ENCODE measurements around the gene COX5A.
A peak's percentile ranks its signal among the peaks of the same experiment; 100 is the strongest.

Gene COX5A

DNA sequence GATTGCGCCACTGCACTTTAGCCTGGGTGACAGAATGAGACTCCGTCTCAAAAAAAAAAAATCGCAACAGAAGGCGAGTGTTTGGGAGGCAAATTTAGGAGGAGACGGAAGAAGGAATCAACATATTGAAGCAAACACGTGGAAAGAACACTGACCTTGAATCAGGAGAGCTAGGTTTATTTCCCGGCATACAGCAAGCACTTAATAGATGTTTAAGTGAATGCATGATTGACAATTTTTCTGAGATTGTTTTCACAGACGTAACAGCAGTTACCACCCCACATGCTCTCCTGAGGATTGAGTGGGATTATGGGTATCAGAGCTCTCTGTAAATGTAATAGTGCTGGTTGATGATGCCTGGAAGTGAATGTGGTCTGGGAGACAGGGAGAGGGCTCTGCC lies 24.3 kb upstream of the COX5A start:
- TF ChIP-seq POLR2AphosphoS5 (IDR thresholded peaks at IDR 0.05; ENCODE audit: low read depth, low read length) (no peak), TAF1 (IDR thresholded peaks at IDR 0.05; ENCODE audit: borderline replicate concordance, insufficient read depth, low read length) (no peak), FOXP2 (optimal IDR thresholded peaks at IDR 0.05; ENCODE audit: borderline replicate concordance, extremely low read depth, extremely low read length, insufficient read depth) (no peak), SIN3A (IDR thresholded peaks at IDR 0.05; ENCODE audit: borderline replicate concordance, insufficient read depth, low read length) (no peak)
- TF ChIP-seq, protein P1, sequence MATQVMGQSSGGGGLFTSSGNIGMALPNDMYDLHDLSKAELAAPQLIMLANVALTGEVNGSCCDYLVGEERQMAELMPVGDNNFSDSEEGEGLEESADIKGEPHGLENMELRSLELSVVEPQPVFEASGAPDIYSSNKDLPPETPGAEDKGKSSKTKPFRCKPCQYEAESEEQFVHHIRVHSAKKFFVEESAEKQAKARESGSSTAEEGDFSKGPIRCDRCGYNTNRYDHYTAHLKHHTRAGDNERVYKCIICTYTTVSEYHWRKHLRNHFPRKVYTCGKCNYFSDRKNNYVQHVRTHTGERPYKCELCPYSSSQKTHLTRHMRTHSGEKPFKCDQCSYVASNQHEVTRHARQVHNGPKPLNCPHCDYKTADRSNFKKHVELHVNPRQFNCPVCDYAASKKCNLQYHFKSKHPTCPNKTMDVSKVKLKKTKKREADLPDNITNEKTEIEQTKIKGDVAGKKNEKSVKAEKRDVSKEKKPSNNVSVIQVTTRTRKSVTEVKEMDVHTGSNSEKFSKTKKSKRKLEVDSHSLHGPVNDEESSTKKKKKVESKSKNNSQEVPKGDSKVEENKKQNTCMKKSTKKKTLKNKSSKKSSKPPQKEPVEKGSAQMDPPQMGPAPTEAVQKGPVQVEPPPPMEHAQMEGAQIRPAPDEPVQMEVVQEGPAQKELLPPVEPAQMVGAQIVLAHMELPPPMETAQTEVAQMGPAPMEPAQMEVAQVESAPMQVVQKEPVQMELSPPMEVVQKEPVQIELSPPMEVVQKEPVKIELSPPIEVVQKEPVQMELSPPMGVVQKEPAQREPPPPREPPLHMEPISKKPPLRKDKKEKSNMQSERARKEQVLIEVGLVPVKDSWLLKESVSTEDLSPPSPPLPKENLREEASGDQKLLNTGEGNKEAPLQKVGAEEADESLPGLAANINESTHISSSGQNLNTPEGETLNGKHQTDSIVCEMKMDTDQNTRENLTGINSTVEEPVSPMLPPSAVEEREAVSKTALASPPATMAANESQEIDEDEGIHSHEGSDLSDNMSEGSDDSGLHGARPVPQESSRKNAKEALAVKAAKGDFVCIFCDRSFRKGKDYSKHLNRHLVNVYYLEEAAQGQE (IDR thresholded peaks at IDR 0.05; ENCODE audit: insufficient read depth in 1 of 2, low read depth in 2 of 2, low read length in 2 of 2): no peak

DNA sequence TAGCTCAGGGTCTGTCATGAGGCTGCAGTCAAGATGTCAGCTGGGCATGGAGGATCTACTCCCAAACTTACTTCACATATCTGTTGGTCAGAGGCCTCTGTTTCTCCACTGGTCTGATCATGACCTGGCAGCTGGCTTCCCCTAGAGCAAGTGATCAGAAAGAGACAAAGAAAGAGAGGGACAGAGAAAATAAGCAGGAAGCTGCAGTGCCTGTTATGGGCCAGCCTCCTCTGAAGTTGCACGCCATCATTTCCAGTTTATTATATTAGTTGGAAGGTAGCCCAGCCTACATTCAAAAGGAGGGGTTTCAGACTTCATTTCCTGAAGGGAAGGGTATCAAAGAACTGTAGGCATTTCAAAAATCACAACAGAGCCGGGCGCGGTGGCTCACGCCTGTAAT lies 23.7 kb upstream of the COX5A start:
- TF ChIP-seq, protein P1 (IDR thresholded peaks at IDR 0.05; ENCODE audit: insufficient read depth in 1 of 2, low read depth in 2 of 2, low read length in 2 of 2): peak in 1 of 2 experiments; percentile 63; a peak in 2 of 4 replicates
- TF ChIP-seq POLR2AphosphoS5 (IDR thresholded peaks at IDR 0.05; ENCODE audit: low read depth, low read length): 0 out of 2 replicates have a peak, but pooled peaks have one; percentile 29
- no peak for TF ChIP-seq TAF1 (IDR thresholded peaks at IDR 0.05; ENCODE audit: borderline replicate concordance, insufficient read depth, low read length)
- TF ChIP-seq SIN3A (IDR thresholded peaks at IDR 0.05; ENCODE audit: borderline replicate concordance, insufficient read depth, low read length): 0 out of 2 replicates have a peak, but pooled peaks have one; percentile 36
- no peak for TF ChIP-seq FOXP2 (optimal IDR thresholded peaks at IDR 0.05; ENCODE audit: borderline replicate concordance, extremely low read depth, extremely low read length, insufficient read depth)

DNA sequence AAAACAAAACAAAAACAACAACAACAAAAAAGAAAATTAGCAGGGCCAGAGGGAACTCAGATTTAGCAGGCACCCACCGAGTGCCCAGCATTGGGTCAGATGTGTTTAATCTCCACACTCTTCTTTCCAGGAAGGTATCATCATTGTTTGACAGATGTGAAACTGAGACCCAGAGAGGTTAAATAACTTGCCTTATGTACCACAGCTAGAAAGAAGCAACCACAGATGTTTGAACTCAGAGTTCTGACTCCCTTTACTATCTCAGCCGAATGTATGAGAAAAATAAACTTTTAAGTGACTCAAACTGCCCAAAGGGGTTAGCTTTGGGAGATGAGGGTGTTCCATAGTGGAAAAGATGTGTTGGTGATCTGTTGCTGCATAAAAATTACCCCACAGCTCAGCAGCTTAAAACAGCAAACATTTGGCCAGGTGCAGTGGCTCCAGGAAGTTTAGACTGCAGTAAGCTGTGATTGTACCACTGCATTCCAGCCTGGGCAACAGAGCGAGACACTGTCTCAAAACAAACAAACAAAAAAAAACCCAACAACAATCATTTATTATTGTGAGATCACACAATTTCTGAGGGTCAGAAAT lies 23.2 kb upstream of the COX5A start:
- TF ChIP-seq, protein P1 (IDR thresholded peaks at IDR 0.05; ENCODE audit: insufficient read depth in 1 of 2, low read depth in 2 of 2, low read length in 2 of 2): no peak
- TF ChIP-seq FOXP2 (optimal IDR thresholded peaks at IDR 0.05; ENCODE audit: borderline replicate concordance, extremely low read depth, extremely low read length, insufficient read depth) (no peak), POLR2AphosphoS5 (IDR thresholded peaks at IDR 0.05; ENCODE audit: low read depth, low read length) (no peak), SIN3A (IDR thresholded peaks at IDR 0.05; ENCODE audit: borderline replicate concordance, insufficient read depth, low read length) (no peak), TAF1 (IDR thresholded peaks at IDR 0.05; ENCODE audit: borderline replicate concordance, insufficient read depth, low read length) (no peak)

DNA sequence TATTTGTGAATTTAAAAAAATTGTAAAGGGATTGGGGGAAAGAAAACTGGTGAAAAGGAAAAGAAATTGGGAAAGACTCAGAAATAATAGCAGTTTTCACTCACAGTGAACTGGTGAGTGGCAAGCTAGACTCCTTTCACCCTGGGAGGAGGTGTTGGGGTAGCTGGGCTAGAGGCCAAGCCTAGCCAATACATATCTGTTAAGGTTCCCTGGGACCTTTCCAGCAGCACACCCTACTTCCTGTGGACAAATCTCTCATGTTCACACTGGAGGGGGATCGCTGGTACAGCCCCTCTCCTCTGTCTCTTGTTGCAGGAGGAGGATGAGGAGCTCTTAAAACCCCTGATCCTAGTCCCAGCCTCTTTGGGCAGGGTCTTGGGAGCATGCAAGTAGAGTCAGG lies 22.4 kb upstream of the COX5A start:
- no peak for TF ChIP-seq SIN3A (IDR thresholded peaks at IDR 0.05; ENCODE audit: borderline replicate concordance, insufficient read depth, low read length)
- no peak for TF ChIP-seq TAF1 (IDR thresholded peaks at IDR 0.05; ENCODE audit: borderline replicate concordance, insufficient read depth, low read length)
- no peak for TF ChIP-seq FOXP2 (optimal IDR thresholded peaks at IDR 0.05; ENCODE audit: borderline replicate concordance, extremely low read depth, extremely low read length, insufficient read depth)
- TF ChIP-seq, protein P1 (IDR thresholded peaks at IDR 0.05; ENCODE audit: insufficient read depth in 1 of 2, low read depth in 2 of 2, low read length in 2 of 2): no peak
- no peak for TF ChIP-seq POLR2AphosphoS5 (IDR thresholded peaks at IDR 0.05; ENCODE audit: low read depth, low read length)

All from PFSK-1 (cell line).